ENCODE data around the gene LMCD1. TPM values are rescaled to one million over a fixed set of nuclear protein-coding genes. Genes with fewer than 3 reads are reported as not detected.

The LMCD1 gene
- total RNA-seq, 6 experiments from 2014 or later: 3.0 to 24.0 (median 8.4) TPM

- Histone ChIP-seq H3K4me3 (no peak overlapping the region), H3K36me3 (no peaks in the 10 kb centered on the region), H3K9me3 (no peaks in the 10 kb centered on the region), H3K27ac (no peak overlapping the region), H3K4me1 (no peaks in the 10 kb centered on the region), H3K27me3 (no peaks in the 10 kb centered on the region)
- DNase-seq: no peak
- intact Hi-C loops (cut with DNase I): no loop called here
- 55% methylated on average over 7 of the region's 7 CpGs for WGBS (ENCODE audit: insufficient coverage, low coverage, low lambda C conversion rate, missing lambda C conversion rate)
- no peak for TF ChIP-seq CTCF (IDR thresholded peaks at IDR 0.05)
- ATAC-seq: peak; percentile 49 to 75 (median 66)
Measured at GRCh38 chr3:8567784-8568575, 66.4 kb downstream of the LMCD1 start.

GRCh38 chr3:8571256-8571655 is 69.6 kb downstream of the LMCD1 start:
- no peak for DNase-seq
- 57% methylated on average over 2 of the region's 3 CpGs for WGBS (ENCODE audit: insufficient coverage, low coverage, low lambda C conversion rate, missing lambda C conversion rate)
- Histone ChIP-seq H3K4me1 (no peaks in the 10 kb centered on the region), H3K4me3 (no peak overlapping the region), H3K36me3 (no peaks in the 10 kb centered on the region), H3K27ac (no peak overlapping the region), H3K27me3 (no peaks in the 10 kb centered on the region), H3K9me3 (no peaks in the 10 kb centered on the region)
- ATAC-seq: no peak
- TF ChIP-seq CTCF (IDR thresholded peaks at IDR 0.05): no peak
- intact Hi-C loops (cut with DNase I): no loop called here

GRCh38 chr3:8573342-8573926 is 71.8 kb downstream of the LMCD1 start:
- TF ChIP-seq CTCF (IDR thresholded peaks at IDR 0.05): no peak
- no peak for TF ChIP-seq POLR2A (IDR thresholded peaks at IDR 0.05)
- ATAC-seq: no peak
- H3K27me3 ChIP-seq: no peaks in the 10 kb centered on the region
- H3K4me3 ChIP-seq: no peak overlapping the region
- no peaks in the 10 kb centered on the region for H3K36me3 ChIP-seq
- H3K27ac ChIP-seq: no peak overlapping the region
- H3K9me3 ChIP-seq: no peaks in the 10 kb centered on the region
- H3K4me1 ChIP-seq: no peaks in the 10 kb centered on the region
- DNase-seq: no peak
- intact Hi-C loops (cut with DNase I): no loop called here
- WGBS (ENCODE audit: insufficient coverage, low coverage, low lambda C conversion rate, missing lambda C conversion rate): 70% methylated on average over 4 of the region's 4 CpGs

GRCh38 chr3:8574040-8574669 is 72.5 kb downstream of the LMCD1 start:
- Histone ChIP-seq H3K27me3 (no peaks in the 10 kb centered on the region), H3K4me1 (no peaks in the 10 kb centered on the region), H3K36me3 (no peaks in the 10 kb centered on the region), H3K9me3 (no peaks in the 10 kb centered on the region), H3K27ac (no peak overlapping the region), H3K4me3 (no peak overlapping the region)
- 73% methylated on average over 2 of the region's 2 CpGs for WGBS (ENCODE audit: insufficient coverage, low coverage, low lambda C conversion rate, missing lambda C conversion rate)
- ATAC-seq: no peak
- DNase-seq: no peak
- TF ChIP-seq CTCF (IDR thresholded peaks at IDR 0.05) (no peak), POLR2A (IDR thresholded peaks at IDR 0.05) (no peak)
- intact Hi-C loops (cut with DNase I): no loop called here

All from right lobe of liver (tissue), 6 donors.